ENCODE measurements around the gene KCNK3. TPM values are rescaled to one million over a fixed set of nuclear protein-coding genes. Genes with fewer than 3 reads are reported as not detected.

The KCNK3 gene
- total and polyA plus RNA-seq, 10 of the 15 experiments (the other 5 are each of a cell fraction or from before 2014, with no cell fraction given), result 0.13 TPM; not detected in 9

GRCh38 chr2:26674771-26675170, 17.8 kb upstream of the KCNK3 start (continued):
- TF ChIP-seq BHLHE40 (IDR thresholded peaks at IDR 0.05; ENCODE audit: borderline replicate concordance in 1 of 2, low read depth in 2 of 2, low read length in 1 of 2) (no peak), MEF2A (IDR thresholded peaks at IDR 0.05; ENCODE audit: insufficient read depth, low read depth, low read length) (no peak), POLR2AphosphoS2 (IDR thresholded peaks at IDR 0.05; ENCODE audit: low read depth, low read length) (no peak), EED (IDR thresholded peaks at IDR 0.05; ENCODE audit: low read depth) (no peak), ZNF24 (IDR thresholded peaks at IDR 0.05) (no peak), YBX1 (IDR thresholded peaks at IDR 0.05) (no peak), GATAD2B (conservative IDR thresholded peaks at IDR 0.05; ENCODE audit: low read depth) (no peak), SIX5 (IDR thresholded peaks at IDR 0.05; ENCODE audit: low read depth, low read length, severe bottlenecking) (no peak), SP1 (IDR thresholded peaks at IDR 0.05; ENCODE audit: low read depth, low read length) (no peak)
- TF ChIP-seq, protein P1, sequence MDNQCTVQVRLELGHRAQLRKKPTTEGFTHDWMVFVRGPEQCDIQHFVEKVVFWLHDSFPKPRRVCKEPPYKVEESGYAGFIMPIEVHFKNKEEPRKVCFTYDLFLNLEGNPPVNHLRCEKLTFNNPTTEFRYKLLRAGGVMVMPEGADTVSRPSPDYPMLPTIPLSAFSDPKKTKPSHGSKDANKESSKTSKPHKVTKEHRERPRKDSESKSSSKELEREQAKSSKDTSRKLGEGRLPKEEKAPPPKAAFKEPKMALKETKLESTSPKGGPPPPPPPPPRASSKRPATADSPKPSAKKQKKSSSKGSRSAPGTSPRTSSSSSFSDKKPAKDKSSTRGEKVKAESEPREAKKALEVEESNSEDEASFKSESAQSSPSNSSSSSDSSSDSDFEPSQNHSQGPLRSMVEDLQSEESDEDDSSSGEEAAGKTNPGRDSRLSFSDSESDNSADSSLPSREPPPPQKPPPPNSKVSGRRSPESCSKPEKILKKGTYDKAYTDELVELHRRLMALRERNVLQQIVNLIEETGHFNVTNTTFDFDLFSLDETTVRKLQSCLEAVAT (IDR thresholded peaks at IDR 0.05), result no peak

DNA sequence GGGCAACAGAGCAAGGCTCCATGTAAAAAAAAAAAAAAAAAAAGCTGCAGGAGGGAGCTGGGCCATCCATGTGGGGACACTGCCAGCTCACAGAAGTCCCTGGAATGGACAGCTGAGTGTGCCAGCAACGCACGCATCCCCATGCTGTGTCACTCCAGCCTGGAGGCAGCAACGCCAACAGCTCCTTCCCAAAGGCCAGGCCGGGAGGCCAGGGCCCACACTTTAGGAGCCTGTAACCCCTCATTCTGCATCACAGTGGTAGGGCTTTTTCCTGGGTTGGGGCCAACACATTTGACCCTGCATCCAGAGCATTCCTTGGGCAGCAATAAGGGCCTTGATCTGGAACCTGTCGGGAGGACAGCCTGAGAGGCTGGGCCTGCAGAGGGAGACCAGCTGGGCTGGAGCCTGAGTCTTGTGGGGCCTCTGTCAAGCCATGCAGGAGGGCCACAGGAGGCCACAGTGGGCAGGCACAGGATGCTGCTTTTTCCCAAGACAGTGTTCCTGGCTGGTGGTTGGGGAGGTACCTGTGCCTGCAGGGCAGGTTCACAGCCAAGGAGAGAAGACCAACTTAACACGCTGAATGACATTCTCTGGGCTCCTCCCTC, 16.8 kb upstream of the KCNK3 start:
- DNase-seq (ENCODE audit: low read depth, low spot score) (no peak), FAIRE-seq (no peak), ATAC-seq (no peak)
- POLR2A ChIA-PET, result no interaction called here
- Histone ChIP-seq H3K9me3 (replicated peaks; ENCODE audit: control insufficient read depth, insufficient read depth, low read length) (no peaks in the 10 kb centered on the region; the same call in 2 of the 3 replicates), H2AFZ (ENCODE audit: control insufficient read depth, low read depth, low read length) (no peak overlapping the region), H3K9ac (ENCODE audit: control insufficient read depth, insufficient read depth, low read length) (no peak overlapping the region), H3K4me3 (no peak overlapping the region), H3K27ac (ENCODE audit: control insufficient read depth, insufficient read depth) (no peak overlapping the region), H3K27me3 (replicated peaks in 1 of 2; ENCODE audit: control insufficient read depth in 2 of 2, insufficient read depth in 2 of 2, low read length in 1 of 2) (peaks cover 4 to 11% of the 10 kb centered on the region in 2 experiments), H3K4me1 (ENCODE audit: control insufficient read depth, insufficient read depth, low read length) (no peaks in the 10 kb centered on the region), H3K79me2 (ENCODE audit: control insufficient read depth, insufficient read depth, low read length) (no peaks in the 10 kb centered on the region), H3K36me3 (ENCODE audit: control insufficient read depth in 2 of 2, insufficient read depth in 2 of 2, low read length in 1 of 2) (no peaks in the 10 kb centered on the region), H3K4me2 (ENCODE audit: control insufficient read depth, insufficient read depth) (no peak overlapping the region), H4K20me1 (ENCODE audit: control insufficient read depth, insufficient read depth) (no peaks in the 10 kb centered on the region)
- WGBS (ENCODE audit: insufficient coverage, insufficient replicate concordance, low lambda C conversion rate, missing lambda C conversion rate), result 16% methylated on average over 6 of the region's 6 CpGs
- SMC1A ChIA-PET (ENCODE audit: uncharacterized antibody, unreplicated experiment), result no interaction called here
- in situ Hi-C loops (cut with MboI) (no loop called here), intact Hi-C loops (cut with micrococcal nuclease; ENCODE audit: unreplicated experiment) (no loop called here)
- RAD21 ChIA-PET (ENCODE audit: unreplicated experiment), result no interaction called here
- CTCF ChIA-PET, result no interaction called here
- no TSS peak for BruUV-seq (replicated peaks)
- no peak for TF ChIP-seq STAT3 (IDR thresholded peaks at IDR 0.05; ENCODE audit: low read depth, low read length)
- no peak for TF ChIP-seq POLR2AphosphoS2 (IDR thresholded peaks at IDR 0.05; ENCODE audit: low read depth, low read length)
- TF ChIP-seq LARP7 (IDR thresholded peaks at IDR 0.05), result no peak
- no peak for TF ChIP-seq ATF2 (IDR thresholded peaks at IDR 0.05; ENCODE audit: low read length)
- TF ChIP-seq NR2C1 (IDR thresholded peaks at IDR 0.05), result no peak
- no peak for TF ChIP-seq JUNB (IDR thresholded peaks at IDR 0.05)
- TF ChIP-seq EGR1 (IDR thresholded peaks at IDR 0.05; ENCODE audit: borderline replicate concordance in 1 of 2, low read depth in 2 of 2, low read length in 2 of 2), result no peak
